GM08714 (cell line): ENCODE measurements around the gene MTUS2.

Experiments
- H3K4me3 ChIP-seq: fragments of 200-500 bp; sonication (Bioruptor generic); 2 replicates; pipeline ENCODE4 v1.5.1; 2014; ENCODE audit warnings: mild to moderate bottlenecking, low read length, inconsistent platforms
- ZNF274 ChIP-seq: IDR thresholded peaks from 2 replicates; pipeline ENCODE4 v1.6.1; 2012; ENCODE audit warnings: mild to moderate bottlenecking, low read depth, low read length

The MTUS2 gene

GRCh38 chr13:29438769-29439168 lies 618.6 kb downstream of the MTUS2 start:
- TF ChIP-seq ZNF274, result no peak
- no peak overlapping the region for H3K4me3 ChIP-seq

- no peak overlapping the region for H3K4me3 ChIP-seq
- TF ChIP-seq ZNF274, result no peak
These were observed 619.7 kb downstream of the MTUS2 start for GRCh38 chr13:29439601-29440388.

- no peak for TF ChIP-seq ZNF274
These were observed 621.2 kb downstream of the MTUS2 start for GRCh38 chr13:29441306-29441705.

GRCh38 chr13:29446016-29446415 lies 625.9 kb downstream of the MTUS2 start:
- no peak overlapping the region for H3K4me3 ChIP-seq
- no peak for TF ChIP-seq ZNF274

More at GRCh38 chr13:29441306-29441705, 621.2 kb downstream of the MTUS2 start:
- H3K4me3 ChIP-seq, result no peak overlapping the region

GRCh38 chr13:29448174-29448573 lies 628.0 kb downstream of the MTUS2 start:
- H3K4me3 ChIP-seq, result no peak overlapping the region
- TF ChIP-seq ZNF274, result no peak

- no peak overlapping the region for H3K4me3 ChIP-seq
- TF ChIP-seq ZNF274, result no peak
These were observed 629.6 kb downstream of the MTUS2 start for GRCh38 chr13:29449726-29450125.

GRCh38 chr13:29451976-29452375 lies 631.8 kb downstream of the MTUS2 start:
- TF ChIP-seq ZNF274, result no peak
- H3K4me3 ChIP-seq, result no peak overlapping the region

- no peak for TF ChIP-seq ZNF274
- H3K4me3 ChIP-seq, result no peak overlapping the region
These were observed 632.9 kb downstream of the MTUS2 start for GRCh38 chr13:29452773-29453616.

GRCh38 chr13:29453617-29454011 lies 633.5 kb downstream of the MTUS2 start:
- H3K4me3 ChIP-seq, result no peak overlapping the region
- TF ChIP-seq ZNF274, result no peak

- H3K4me3 ChIP-seq, result no peak overlapping the region
- no peak for TF ChIP-seq ZNF274
These were observed 634.9 kb downstream of the MTUS2 start for GRCh38 chr13:29454931-29455481.

GRCh38 chr13:29456419-29456818 lies 636.3 kb downstream of the MTUS2 start:
- H3K4me3 ChIP-seq, result no peak overlapping the region

GRCh38 chr13:29457299-29457698 lies 637.2 kb downstream of the MTUS2 start:
- no peak overlapping the region for H3K4me3 ChIP-seq
- no peak for TF ChIP-seq ZNF274

More at GRCh38 chr13:29456419-29456818, 636.3 kb downstream of the MTUS2 start:
- no peak for TF ChIP-seq ZNF274

GRCh38 chr13:29458419-29458818 lies 638.3 kb downstream of the MTUS2 start:
- no peak overlapping the region for H3K4me3 ChIP-seq
- TF ChIP-seq ZNF274, result no peak

GRCh38 chr13:29459813-29460355 lies 639.7 kb downstream of the MTUS2 start:
- H3K4me3 ChIP-seq, result no peak overlapping the region
- no peak for TF ChIP-seq ZNF274
